CD4-positive, alpha-beta T cell treated with Interleukin-6 for 4 hours (primary cell): ENCODE results near the gene ABCB11.
"Not testable (repeated sequence)": the region's sequence is repeated elsewhere in the genome, so short reads cannot be mapped to it uniquely, and the experiment has no call there.

Experiments used
- DNase-seq: peaks from one replicate; pipeline ENCODE4 v3.0.0-alpha.2; 2020; ENCODE audit warnings: mixed read lengths

ABCB11 gene

DNA sequence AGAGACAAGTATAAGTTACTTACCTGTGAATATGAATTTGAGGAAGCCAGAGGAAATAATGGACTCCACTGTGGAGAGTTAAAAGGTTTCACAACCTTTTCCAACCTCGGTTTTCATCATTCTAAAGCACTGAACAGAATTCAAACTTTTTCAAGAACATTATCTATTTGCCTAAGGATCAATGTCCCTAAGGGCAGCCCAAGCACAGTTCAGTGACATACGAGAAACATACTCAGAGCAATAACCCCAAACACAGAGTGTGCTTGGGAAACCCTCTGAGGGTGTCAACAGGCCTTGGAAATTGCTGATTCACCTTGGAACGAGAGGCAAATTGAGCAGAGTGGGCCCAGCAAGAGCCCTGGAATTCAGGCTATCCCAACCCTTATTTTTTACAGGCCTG, at the start of gene ABCB11:
Gene ABCB11 (minus strand): TSS at position 123 of the 400 bp plus-strand sequence. CDS start 13,199 bp downstream, outside the sequence.
- no peak for DNase-seq

DNA sequence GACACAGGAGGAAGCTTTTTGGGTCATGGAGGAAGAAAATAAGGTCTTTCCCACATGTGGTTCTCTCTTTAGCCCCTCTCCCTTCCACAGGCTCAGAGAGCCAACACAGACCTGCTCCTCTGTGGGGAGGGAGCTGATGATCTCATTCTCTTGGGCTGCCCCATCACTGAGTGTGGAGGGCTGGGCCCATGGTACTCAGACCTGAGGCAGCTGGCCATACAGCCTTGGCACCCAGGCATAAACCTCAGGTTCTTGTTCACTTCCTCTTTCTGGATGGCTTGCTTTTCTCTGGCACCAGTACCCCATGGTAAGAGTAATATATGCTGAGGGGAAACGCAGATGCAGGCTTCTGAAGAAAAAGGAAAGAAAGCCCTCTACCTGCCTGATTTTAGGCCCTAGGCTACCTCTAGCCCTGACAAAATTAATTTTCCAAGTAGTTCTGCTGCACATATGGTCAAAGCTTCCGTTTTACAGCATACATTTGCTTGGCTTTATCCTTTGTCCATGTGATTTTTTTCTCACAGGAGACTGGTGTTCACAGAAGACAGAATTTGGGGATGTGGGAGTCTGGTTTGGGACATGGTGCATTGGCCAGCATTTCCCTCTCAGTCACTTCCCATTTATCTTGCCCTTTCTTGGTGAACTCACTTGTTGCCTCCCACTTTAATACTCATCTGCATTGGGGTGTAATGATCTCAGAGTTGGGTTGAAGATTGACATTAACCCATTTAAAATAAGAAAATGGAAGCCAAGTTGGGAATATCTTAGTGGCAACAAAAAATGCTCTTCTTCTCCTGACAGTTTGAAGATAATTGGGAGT, 49.3 kb upstream of the ABCB11 start:
- no peak for DNase-seq

DNA sequence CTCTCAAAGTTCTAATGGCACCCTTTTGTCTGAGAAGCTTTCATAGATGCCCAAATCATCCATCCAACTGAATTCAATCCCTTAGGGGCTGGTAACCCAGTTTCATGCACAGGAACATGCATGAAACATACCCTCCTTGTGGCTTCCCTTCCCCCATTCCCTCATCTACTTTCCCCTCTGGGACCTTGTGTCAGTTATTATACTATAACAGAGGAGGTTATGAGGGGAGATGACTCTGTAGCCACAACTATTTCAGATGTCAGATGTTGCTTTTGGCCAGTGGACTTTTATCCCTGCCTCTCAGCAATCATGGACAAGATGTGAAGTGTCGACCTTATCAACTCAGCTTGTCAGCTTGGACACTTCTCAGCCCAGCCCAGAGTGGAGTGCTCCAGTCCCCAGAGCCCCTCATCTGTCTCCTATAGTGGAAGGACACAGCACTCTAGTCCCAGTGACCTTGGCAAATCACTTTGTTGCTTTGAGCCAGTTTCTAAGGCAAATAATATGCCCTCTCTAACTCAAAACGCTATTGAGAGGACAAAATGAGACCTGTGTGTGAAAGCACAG, 46.6 kb upstream of the ABCB11 start:
- no peak for DNase-seq

DNA sequence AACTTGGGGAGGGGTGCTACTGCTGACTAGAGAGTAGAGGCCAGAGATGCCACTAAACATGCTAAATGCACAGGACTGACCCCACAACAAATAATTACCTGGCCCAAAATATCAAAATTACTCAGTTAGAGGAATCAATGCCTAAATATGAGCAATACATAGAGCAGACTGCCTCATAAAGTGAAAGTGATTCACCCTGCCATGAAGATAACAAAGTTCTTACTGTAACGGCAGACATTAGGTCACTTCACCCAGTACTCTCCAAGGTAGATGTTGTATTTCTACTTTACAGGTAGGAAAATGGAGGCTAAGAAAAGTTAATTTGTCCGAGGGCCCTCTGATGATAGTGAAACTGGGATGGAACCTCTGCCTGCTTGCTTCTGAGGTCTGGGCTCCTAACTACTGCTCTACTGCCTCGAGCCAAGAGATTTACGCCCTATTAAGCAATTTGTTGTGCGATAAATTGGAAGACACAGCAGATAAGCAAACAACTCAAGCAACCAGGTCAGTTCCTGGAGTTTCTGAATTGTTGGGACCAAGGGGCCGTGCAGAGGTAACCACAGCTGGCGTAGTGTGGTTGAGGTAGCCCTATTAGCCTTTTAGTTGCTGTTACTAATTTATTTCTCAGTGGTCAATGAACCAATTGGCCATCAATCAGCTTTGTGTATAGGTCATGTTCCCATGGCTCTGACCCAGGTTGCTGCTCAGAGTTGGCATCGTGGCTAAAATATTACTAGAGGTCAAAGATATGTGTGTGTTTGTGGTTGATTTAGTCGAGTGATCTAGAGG, 43.0 kb upstream of the ABCB11 start:
- DNase-seq: no peak

DNA sequence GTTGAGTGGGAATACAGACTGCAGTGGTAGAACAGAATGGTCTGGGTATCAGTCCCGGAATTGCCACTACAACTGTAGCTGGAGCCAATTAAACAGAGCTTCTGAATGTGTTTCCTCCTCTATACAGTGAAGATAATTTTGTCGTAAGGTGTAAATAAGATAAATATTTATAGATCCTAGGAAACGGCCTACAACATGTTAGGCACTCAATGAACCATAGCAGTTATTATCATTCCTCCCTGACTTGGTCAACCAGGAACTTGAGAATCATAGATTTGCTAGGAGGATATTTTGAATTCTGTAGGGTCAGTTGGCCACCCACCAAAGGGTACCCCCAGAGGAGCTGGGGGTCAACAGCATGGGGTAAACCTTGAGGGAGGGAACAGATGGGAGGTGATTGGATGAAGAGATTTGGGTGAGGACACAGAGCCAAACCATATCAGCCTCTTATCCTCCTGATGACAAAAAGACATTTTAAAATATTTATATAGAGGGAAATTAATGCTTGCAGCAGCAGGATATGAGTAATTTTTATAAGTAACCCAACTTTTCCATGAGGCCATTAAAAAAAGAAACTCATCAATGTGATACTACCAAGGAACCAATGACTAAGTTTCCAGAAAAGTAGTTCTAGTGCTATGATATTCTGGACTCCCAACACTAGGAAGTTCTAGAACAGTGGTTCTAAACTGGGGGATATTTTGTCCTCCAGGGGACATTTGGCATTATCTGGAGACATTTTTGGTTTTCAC, 42.3 kb upstream of the ABCB11 start:
- no peak for DNase-seq

DNA sequence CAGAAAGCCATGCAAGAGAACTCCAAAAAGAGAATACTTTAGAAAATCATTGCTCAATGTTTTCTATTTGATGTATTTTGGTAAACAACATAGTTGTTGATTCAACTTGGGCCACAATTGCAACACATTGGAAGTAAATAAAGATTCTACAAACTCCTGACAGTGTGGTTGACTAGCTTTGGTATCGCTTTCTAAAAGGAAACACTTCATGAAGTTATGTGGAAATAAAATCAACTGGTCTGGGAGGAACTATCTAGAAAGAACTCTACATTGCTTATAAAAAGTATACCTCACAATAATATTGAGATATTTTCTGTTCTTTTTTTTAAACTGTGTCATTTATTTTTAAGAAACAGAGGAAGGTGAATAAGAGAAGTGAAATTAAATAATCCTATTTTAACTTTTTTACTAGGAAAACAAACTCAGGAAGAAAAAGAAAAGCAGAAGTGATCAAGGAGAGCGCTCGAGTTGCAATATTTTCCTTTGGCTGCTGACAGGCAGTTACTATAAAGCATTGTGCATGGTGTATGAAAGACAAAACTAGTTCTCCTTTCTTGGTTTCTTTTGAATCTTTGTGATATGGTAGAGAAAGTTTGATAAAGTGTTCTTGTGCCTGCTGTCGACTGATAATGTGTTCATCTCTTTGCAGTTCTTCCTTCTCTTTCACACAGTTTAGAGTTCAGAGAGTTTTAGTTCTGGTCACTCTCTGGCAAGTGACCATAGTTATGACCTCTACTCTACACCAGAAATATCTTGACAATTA, 41.2 kb upstream of the ABCB11 start:
- DNase-seq: no peak

DNA sequence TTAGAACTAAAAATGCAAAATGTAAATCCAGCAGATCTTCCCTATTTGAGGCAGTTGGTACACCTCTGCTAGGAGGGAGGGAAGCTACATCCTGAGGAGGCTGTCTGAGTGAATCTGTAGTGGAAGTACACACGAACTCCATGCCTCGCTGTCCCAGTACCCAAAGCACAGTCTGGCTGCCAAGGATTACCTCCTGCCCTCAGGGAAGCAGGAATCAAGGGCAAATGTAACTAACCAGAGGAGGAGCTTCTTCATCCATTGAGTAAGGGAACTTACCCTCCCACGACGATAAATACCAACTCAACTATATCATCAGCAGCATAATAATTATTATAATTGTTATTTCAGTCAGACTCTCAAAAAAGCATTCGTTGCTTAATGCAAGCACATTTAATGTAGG, 40.3 kb upstream of the ABCB11 start:
- no peak for DNase-seq

DNA sequence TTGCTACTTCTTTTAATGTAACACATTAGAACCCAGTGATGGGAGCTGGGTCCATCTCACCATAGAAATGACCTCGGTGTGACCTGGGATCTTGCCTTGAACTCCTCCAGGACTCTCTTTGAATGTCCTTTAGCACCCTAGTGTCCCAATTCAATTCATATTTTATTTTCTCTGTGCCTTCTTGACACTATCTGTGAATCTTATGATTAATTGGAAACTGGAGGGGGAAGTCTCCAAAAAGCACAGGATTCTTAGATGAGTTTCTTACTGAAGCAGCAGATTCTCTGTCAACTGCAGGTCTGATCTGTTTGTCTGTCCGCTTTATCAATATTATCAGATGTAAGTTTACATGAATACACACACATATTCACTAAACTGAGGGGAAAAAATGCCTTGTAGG, 38.7 kb upstream of the ABCB11 start:
- no peak for DNase-seq

DNA sequence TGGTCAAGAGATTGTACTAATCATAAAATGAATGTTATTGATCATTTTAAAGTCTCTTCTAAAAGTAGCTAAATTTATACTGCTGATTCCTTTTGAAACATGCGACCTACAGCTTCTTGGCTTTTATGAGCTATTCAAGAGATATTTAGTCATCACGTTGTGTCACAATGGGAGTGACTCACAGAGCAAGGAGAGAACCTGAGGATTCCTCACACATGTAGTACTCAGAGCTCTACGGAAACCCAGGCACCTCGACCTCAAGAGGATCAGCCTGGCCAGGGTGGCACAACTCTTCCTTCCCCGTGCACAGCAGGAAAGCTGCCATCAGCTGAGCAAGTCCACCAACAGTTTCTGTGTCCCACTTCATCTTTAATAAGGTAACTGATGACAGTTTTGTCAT, 38.2 kb upstream of the ABCB11 start, which contains the start of gene DHRS9:
Gene DHRS9 (plus strand): TSS at position 223 of the 400 bp plus-strand sequence. CDS start 12,019 bp downstream, outside the sequence.
- no peak for DNase-seq

DNA sequence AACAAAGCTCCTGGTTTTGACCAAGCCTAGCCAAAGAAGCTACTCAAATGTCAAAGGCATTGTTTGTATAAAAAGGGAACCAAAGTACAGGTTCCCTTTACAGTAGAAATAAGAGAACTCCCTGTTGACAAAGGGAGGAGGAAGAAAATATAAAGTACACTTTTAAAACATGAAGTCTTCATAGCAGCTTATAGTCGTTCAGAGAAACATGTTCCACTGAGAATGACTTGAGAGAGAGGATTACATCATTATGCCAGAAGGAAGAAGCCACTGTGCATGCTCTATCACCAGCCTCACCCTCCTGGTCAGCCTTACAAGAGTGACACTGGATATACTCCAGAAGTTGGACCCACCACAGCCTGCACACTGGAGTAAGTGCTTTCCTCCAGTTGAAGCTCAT, 35.8 kb upstream of the ABCB11 start:
- DNase-seq: no peak

DNA sequence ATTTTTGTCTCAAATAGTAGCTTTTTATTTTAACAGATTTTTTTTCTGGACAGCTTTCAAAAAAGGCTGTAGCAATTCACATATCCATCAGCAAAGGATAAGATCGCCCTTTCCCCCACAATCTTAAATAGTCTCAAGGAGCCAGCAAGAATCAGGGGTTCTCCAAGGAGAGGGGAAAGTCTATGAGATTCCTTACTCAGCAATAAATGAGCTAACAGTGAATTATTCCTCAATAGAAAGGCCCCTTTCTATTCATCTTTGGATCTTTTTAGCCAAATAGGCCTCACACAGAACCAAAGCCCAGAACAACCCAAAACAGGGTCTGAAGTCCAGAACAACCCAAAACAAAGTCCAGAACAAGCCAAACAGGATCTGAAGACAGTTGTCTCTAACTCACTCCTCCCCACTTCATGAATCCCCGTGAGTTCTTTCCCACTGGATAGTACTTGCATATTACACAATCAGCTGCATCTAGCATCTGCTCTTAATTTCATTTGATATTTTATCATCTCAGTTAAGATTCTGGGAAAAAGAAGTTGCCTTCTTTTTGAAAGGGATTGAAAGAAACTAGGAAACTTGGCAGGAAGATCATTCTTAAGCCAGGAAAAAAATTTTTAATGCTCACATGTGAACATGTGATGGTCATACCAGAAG, 34.9 kb upstream of the ABCB11 start:
- no peak for DNase-seq

DNA sequence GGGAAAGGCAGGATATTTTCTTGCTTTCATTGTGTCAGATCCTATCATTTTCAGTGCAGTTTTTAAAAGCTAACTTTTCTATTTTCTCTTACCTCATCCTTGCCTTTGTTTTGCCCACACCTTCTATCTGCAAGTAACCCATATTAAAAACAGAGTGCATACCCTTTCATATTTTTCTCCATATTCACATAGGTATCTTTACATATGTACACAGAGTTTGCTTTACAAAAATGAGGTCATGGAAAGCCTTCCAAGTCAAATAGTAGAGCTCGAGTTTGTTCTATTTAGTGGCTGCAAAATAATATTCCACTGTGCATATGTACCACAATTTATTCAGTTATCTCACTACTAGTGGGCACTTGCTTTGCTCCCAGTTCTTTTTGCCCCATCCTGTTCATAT, 34.3 kb upstream of the ABCB11 start:
- no peak for DNase-seq

DNA sequence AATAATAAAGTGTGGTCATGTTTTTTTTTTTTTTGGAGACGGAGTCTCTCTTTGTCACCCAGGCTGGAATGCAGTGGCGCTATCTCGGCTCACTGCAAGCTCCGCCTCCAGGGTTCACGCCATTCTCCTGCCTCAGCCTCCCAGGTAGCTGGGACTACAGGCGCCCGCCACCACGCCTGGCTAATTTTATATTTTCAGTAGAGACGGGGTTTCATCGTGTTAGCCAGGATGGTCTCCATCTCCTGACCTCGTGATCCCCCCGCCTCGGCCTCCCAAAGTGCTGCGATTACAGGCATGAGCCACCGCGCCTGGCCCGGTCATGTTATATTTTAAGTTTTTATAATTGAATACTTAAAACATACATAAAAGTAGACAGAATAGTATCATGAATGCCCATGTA, 33.1 kb upstream of the ABCB11 start:
- DNase-seq: not testable (repeated sequence)

DNA sequence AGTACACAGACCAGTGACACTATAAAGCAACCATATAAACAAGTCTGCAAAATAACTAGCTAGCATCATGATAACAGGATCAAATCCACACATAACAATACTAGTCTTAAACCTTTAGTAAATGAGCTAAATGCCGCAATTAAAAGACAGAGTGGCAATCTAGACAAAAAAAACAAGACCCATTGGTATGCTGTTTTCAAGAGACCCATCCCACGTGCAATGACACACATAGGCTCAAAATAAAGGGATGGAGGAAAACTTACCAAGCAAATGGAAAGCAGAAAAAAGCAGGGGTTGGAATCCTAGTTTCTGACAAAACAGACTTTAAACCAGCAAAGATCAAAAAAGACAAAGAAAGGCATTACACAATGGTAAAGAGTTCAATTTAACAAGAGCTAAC, 23.5 kb upstream of the ABCB11 start:
- not testable (repeated sequence) for DNase-seq

DNA sequence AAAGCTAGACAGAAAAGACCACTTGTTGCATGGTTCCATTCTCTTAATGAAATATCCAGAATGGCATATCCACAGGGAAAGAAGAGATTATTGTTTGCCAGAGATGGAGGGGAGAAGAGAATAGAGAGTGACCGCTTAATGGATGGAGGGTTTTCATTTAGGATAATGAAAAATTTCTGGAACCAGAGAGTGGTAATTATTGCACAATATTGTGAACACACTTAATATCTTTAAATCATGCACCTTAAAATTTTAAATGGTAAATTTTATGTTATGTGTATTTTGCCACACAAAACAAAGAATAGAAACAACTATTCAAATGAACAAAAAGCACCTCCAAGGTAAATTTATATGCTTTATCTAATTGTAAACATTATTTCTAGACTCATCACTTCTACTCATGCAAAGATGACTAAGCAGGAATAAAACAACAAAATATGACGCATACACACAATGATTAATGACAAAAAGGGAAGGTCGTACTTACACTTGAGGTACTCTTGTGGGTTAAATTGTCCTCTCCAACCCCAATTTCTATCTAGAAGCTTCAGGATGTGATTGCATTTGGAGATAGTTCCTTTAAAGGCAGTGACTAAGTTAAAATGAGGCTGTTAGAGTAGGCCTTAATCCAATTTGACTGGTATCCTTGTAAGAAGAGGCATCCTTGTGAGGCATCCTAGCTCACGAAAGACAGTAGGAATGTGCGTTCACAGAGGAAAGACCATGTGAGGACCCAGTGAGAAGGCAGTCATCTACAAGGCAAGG, 19.5 kb upstream of the ABCB11 start:
- no peak for DNase-seq

DNA sequence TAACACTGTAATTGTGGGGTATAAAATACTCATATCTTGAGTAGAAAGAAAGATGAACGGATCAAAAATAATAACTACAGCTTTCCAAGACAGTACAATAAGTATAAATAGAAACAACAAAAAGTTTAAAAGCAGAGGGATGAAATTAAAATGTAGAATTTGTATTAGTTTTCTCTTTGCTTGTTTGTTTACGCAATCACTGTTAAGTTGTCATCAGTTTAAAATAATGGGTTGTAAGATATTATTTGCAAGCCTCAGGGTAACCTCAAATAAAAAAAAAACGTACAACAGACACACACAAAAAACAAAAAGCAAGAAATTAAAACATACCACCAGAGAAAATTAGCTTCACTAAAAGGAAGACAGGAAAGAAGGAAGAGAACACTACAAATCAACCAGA, 18.0 kb upstream of the ABCB11 start:
- no peak for DNase-seq

DNA sequence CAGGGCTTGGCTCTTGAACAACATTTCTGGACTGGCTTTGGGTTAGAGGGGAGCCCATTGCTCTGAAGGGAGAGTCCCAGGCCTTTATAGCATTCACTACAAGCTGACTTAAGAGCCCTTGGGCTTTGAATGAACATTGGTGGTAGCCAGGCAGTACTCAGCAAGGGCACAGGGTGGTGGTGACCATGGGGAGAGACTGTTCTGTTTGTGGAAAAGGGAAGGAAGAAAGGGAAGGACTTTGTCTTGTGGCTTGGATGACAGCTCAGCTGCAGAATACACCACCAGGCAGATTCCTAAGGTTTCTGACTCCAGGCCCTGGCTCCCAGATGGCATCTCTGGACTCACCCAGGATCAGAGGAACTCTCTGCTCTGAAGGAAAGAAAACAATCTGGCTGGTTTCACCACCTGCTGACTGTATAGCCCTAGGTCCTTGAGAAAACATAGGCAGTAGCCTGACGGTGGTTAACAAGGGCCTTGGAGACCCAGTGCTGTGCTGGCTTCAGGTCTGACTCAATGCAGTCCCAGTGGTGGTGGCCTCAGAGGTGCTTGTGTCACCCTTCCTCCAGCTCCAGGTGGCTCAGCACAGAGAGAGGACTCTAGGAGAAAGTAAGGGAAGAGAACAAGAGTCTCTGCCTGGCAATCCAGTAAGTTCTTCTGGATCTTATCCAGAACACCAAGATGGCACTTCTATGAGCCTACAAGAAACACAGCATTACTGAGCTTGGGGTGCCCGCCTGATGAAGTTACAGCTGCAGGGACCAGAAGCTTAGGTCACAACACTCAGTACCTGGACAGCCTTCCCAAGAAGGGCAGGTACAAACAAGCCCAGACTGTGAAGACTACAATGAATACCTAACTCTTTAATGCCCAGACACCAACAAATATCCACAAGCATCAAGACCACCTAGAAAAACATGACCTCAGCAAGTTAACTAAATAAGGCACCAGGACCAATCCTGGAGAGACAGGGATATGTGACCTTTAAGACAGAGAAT, 16.4 kb upstream of the ABCB11 start:
- DNase-seq: no peak

DNA sequence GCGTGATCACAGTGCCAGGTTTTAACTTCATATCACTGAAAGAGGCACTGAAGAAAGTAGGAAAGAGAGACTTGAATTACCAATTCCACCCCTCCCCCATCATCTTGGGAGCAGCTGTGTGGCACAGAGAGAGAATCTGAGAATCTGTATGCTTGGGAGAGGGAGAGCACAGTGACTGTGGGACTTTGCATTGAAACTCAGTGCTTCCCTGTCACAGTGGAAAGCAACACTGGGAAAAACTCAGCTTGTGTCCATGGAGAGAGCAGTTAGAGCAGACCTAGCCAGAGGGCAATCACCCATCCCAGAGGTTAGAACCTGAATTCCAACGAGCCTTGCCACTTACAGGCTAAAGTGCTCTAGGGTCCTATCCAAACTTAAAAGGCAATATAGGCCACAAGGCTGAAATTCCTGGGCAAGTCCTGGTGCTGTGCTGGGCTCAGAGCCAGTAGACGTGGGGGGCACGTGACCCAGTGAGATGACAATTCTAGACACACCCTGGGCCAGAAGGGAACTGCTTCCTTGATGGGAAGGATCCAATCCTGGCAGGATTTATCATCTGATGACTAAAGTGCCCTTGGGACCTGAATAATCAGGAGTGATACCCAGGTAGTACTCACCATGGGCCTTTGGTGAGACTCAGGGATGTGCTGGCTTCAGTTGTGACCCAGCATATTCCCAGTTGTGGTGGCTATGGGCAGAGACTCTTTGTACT, 15.5 kb upstream of the ABCB11 start:
- no peak for DNase-seq

DNA sequence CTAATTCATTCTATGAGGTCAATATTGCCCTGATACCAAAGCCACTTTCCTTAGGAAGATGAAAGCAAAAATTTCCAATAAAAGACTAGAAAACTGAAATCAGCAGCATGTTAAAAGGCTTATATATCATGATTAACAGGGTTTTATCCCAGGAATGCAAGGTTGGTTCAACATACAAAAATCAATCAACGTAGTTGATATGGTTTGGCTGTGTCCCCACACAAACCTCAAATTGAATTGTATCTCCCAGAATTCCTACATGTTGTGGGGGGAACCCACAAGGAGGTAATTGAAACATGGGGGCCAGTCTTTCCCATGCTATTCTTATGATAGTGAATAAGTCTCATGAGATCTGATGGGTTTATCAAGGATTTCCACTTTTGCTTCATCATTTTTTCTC, 11.7 kb upstream of the ABCB11 start:
- no peak for DNase-seq
